DOHH2 (cell line): ENCODE results near the gene DENND5B.

Experiments used
- CTCF ChIP-seq: fragments of 200-600 bp; sonication (generic); IDR thresholded peaks from one replicate; pipeline ENCODE4 v1.5.1; 2014; ENCODE audit warnings: antibody characterized with exemption, mild to moderate bottlenecking, low read depth, low read length; ENCODE audit not compliant: poor library complexity, severe bottlenecking
- EZH2phosphoT487 ChIP-seq: fragments of 200-600 bp; sonication (generic); IDR thresholded peaks from 2 replicates; pipeline ENCODE4 v1.6.1; 2017; ENCODE audit warnings: borderline replicate concordance, mild to moderate bottlenecking, antibody characterized with exemption, low read length, moderate library complexity, mixed read lengths

GRCh38 chr12:31585271-31585670, 5.7 kb downstream of the DENND5B start:
- TF ChIP-seq CTCF (no peak), EZH2phosphoT487 (no peak)
